Cardiac fibroblast (primary cell): ENCODE measurements around the gene PRSS21.

Experiments
- DNase-seq, 2 donors: peaks; one replicate each; pipeline versions ENCODE4 v3.0.0 to v3.0.0-alpha.2; 2010; ENCODE audit warnings: low read depth in 2 of 2
- H3K4me3 ChIP-seq, 2 donors: replicated peaks in 1 of 2; 1 replicate in 1 of 2; 2 replicates in 1 of 2; pipeline ENCODE4 v1.5.1; 2011; ENCODE audit warnings: low read depth in 2 of 2, low read length in 2 of 2, mild to moderate bottlenecking in 2 of 2, moderate library complexity in 1 of 2
- CTCF ChIP-seq: IDR thresholded peaks from one replicate; pipeline ENCODE4 v1.5.1; 2011; ENCODE audit warnings: low read depth, mild to moderate bottlenecking, low read length, inconsistent platforms

PRSS21 gene

DNA sequence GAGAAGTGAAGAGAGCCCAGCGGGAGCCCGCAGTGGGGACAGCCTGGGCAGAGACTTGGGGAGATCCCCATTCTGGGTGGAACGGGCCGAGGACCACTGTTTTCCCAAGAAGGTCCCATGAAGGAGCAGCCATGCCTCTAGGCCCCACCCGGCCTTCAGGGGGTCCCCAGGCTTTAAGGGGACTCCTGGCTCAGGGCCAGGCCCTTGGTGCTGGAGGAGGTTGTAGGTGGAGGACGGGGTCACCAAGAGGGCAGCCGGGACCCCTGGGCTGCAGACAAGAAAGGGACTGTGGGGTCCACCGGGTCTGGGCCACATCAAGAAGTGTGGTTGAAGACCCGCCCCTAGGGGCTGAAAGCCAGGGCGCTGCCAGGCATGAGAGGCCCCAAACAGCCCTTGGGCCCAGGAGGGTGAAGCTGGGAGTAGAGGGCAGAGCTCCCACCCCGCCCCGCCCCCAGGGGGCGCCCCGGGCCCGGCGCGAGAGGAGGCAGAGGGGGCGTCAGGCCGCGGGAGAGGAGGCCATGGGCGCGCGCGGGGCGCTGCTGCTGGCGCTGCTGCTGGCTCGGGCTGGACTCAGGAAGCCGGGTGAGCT is at the start of gene PRSS21:
TSS of gene PRSS21 (plus strand) at position 487 of the 589 bp plus-strand sequence. CDS start at position 519, 32 bp downstream.
- no peak within 1 kb of the TSS for H3K4me3 ChIP-seq
- TF ChIP-seq CTCF: no peak
- no peak for DNase-seq

- peak in 1 of 2 donors; percentile 53 for DNase-seq
- no peak overlapping the region for H3K4me3 ChIP-seq
- no peak for TF ChIP-seq CTCF
Measured at GRCh38 chr16:2767891-2768290, 49.1 kb upstream of the PRSS21 start.

DNA sequence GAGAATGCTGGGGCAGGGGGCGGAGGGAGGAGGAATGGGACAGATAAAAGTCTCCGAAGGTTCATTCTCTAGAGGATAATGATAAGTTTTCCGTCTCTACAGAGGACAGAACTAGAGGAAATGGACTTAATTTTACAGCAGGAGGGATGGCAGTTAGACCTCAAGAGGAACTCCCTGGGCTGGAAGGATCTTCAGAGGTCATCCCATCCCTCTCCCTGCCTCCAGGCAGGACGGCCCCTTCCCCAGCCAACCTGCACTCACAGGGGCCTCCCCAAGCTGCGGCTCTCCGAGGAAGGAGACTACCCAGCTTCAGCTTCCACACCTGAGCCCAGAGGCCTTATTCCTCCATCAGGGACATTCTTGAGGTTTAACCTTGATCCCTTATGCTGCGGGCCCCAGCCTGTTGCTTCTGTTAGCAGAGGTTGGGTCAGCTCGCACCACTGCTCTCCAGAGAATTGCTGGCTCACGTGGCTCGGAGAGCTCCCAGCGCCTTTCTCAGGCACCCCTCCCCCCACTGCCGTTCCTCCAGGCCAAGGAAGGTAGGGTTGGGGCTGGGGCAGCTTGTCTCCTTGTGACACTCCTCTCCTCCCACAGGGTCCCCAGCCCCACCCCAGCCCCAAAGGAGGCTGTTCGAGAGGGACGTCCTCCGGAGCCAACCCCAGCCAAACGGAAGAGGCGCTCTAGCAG is 48.5 kb upstream of the PRSS21 start:
- no peak overlapping the region for H3K4me3 ChIP-seq
- no peak for TF ChIP-seq CTCF
- DNase-seq: peak; percentile 30 to 77

DNA sequence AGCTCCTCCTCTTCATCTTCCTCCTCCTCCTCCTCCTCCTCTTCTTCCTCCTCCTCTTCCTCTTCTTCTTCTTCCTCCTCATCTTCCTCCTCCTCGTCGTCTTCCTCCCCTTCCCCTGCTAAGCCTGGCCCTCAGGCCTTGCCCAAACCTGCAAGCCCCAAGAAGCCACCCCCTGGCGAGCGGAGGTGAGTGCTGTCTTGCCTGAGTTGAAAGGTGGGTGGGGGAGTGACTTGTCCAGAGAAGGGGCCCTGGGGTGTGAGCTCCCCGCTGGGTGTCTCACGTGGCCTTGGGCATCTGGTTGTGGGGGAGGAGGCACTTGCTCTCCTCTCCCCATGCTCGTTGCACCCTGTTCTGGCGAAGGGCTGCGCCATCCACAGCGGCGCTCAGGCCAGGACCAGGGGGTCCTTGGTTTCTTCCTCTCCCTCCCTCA is 47.9 kb upstream of the PRSS21 start:
- TF ChIP-seq CTCF: no peak
- DNase-seq: no peak
- H3K4me3 ChIP-seq: no peak overlapping the region

- no peak overlapping the region for H3K4me3 ChIP-seq
- TF ChIP-seq CTCF: no peak
- DNase-seq: peak; percentile 65 to 70
Measured at GRCh38 chr16:2769675-2770056, 47.4 kb upstream of the PRSS21 start.

DNA sequence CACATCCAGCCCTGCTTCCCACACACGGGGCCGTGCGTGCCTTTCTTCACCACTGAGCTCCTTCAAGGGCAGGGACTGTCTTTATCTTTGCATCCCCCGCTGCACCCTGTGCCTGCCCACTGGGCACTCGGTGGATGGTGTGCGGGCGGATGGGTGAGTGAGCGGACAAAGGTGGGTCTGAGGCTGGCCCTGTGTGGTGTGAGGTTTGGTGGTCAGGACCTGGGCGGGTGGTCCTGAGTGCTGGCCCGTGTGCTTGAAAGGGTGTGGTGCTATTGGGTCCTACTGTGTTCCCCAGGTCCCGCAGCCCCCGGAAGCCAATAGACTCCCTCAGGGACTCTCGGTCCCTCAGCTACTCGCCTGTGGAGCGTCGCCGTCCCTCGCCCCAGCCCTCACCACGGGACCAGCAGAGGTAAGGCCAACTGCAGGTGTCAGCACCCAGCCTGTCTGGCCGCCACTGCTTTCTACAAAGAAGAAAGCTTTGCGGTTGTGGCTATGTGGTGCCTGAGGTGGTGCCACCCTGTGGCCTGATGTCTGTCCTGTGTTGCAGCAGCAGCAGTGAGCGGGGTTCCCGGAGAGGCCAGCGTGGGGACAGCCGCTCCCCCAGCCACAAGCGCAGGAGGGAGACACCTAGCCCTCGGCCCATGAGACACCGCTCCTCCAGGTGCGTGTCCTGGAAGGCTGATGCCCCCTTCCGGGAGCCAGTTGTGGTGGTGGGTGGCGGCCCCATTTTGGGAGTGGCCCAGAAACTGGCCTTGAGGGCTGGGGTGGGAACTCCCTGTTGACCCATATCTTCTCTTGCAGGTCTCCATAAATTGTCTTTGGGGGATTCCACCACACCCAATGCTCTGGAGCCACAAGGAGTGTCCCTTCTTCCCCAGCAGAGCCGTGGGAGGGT is 46.7 kb upstream of the PRSS21 start:
- no peak overlapping the region for H3K4me3 ChIP-seq
- DNase-seq: no peak
- no peak for TF ChIP-seq CTCF
